Natural killer cell treated with Interleukin-12 subunit alpha and Interleukin-12 subunit beta and Interleukin-15 and Interleukin-18, amount 100 ng/mL, for 72 hours (primary cell): ENCODE data around the gene DKC1. TPM values are rescaled to one million over a fixed set of nuclear protein-coding genes. Genes with fewer than 3 reads are reported as not detected.

Source experiments
- ATAC-seq, 2 donors: fragments of 150-1000 bp; cut with Tn5 transposase in 1 of 2; sonication (Bioruptor Pico), chemical (Tn5 transposase) in 1 of 2; 2 replicates each; pipeline ENCODE4 v1.10.0; 2021
- DNase-seq: peaks from one replicate; pipeline ENCODE4 v3.0.0; 2022; ENCODE audit warnings: low spot score
- H3K27ac Mint-ChIP-seq, 2 donors: 1 replicate in 1 of 2; 2 replicates in 1 of 2; pipeline ENCODE4 v1.8.0; 2022; ENCODE audit warnings: mixed read lengths in 2 of 2, mild to moderate bottlenecking in 1 of 2, moderate library complexity in 1 of 2
- H3K27me3 Mint-ChIP-seq, 2 donors: 1 replicate in 1 of 2; 2 replicates in 1 of 2; pipeline ENCODE4 v1.8.0; 2022; ENCODE audit warnings: mixed read lengths in 2 of 2
- H3K36me3 Mint-ChIP-seq: one replicate; pipeline ENCODE4 v1.8.0; 2022; ENCODE audit warnings: mixed read lengths
- H3K4me1 Mint-ChIP-seq, 2 donors: 1 replicate in 1 of 2; 2 replicates in 1 of 2; pipeline ENCODE4 v1.8.0; 2022; ENCODE audit warnings: low read depth in 2 of 2, mixed read lengths in 2 of 2, mild to moderate bottlenecking in 1 of 2
- H3K4me3 Mint-ChIP-seq: one replicate; pipeline ENCODE4 v1.8.0; 2022; ENCODE audit warnings: mixed read lengths
- H3K9me3 Mint-ChIP-seq: 2 replicates; pipeline ENCODE4 v1.8.0; 2022; ENCODE audit warnings: mixed read lengths
- total RNA-seq, 2 donors: library from RNA; stranded (reverse); gene quantifications; one replicate each; pipeline ENCODE4 v1.2.3, GENCODE V29; 2022

The DKC1 gene
- total RNA-seq, 2 donors from 2014 or later = 91.6 to 173 TPM

GRCh38 chrX:154785716-154786115, 23.1 kb downstream of the DKC1 start:
- no peak for DNase-seq
- no peak overlapping the region for H3K4me3 Mint-ChIP-seq
- no peak for ATAC-seq
- H3K27me3 Mint-ChIP-seq = no peaks in the 10 kb centered on the region
- no peaks in the 10 kb centered on the region for H3K9me3 Mint-ChIP-seq
- H3K36me3 Mint-ChIP-seq = no peaks in the 10 kb centered on the region
- no peak overlapping the region for H3K27ac Mint-ChIP-seq
- peaks cover 4 to 8% of the 10 kb centered on the region in 2 donors for H3K4me1 Mint-ChIP-seq

- Mint-ChIP-seq H3K4me3 (no peak overlapping the region), H3K27ac (no peak overlapping the region), H3K36me3 (no peaks in the 10 kb centered on the region), H3K27me3 (no peaks in the 10 kb centered on the region), H3K4me1 (no peaks in the 10 kb centered on the region), H3K9me3 (no peaks in the 10 kb centered on the region)
- no peak for DNase-seq
- ATAC-seq = no peak
Observed at GRCh38 chrX:154791467-154791866, 28.8 kb downstream of the DKC1 start.

GRCh38 chrX:154791939-154792338, 29.3 kb downstream of the DKC1 start:
- no peaks in the 10 kb centered on the region for H3K4me1 Mint-ChIP-seq
- H3K4me3 Mint-ChIP-seq = no peak overlapping the region
- DNase-seq (no peak), ATAC-seq (no peak)
- H3K27me3 Mint-ChIP-seq = no peaks in the 10 kb centered on the region
- no peaks in the 10 kb centered on the region for H3K36me3 Mint-ChIP-seq
- H3K9me3 Mint-ChIP-seq = no peaks in the 10 kb centered on the region
- H3K27ac Mint-ChIP-seq = no peak overlapping the region

GRCh38 chrX:154793084-154793795, 30.6 kb downstream of the DKC1 start:
- Mint-ChIP-seq H3K36me3 (no peaks in the 10 kb centered on the region), H3K4me3 (no peak overlapping the region), H3K27me3 (no peaks in the 10 kb centered on the region), H3K4me1 (peaks cover under 1 to 9% of the 10 kb centered on the region in 2 donors), H3K9me3 (no peaks in the 10 kb centered on the region), H3K27ac (no peak overlapping the region)
- DNase-seq (no peak), ATAC-seq (no peak)

- DNase-seq (no peak), ATAC-seq (no peak)
- H3K36me3 Mint-ChIP-seq = no peaks in the 10 kb centered on the region
- H3K27me3 Mint-ChIP-seq = no peaks in the 10 kb centered on the region
- peaks cover 13 to 23% of the 10 kb centered on the region in 2 donors for H3K4me1 Mint-ChIP-seq
- no peak overlapping the region for H3K27ac Mint-ChIP-seq
- H3K4me3 Mint-ChIP-seq = no peak overlapping the region
- no peaks in the 10 kb centered on the region for H3K9me3 Mint-ChIP-seq
Observed at GRCh38 chrX:154795016-154795415, 32.4 kb downstream of the DKC1 start.

- Mint-ChIP-seq H3K27me3 (no peaks in the 10 kb centered on the region), H3K36me3 (no peaks in the 10 kb centered on the region), H3K27ac (no peak overlapping the region), H3K4me1 (peaks cover 21 to 35% of the 10 kb centered on the region in 2 donors), H3K9me3 (no peaks in the 10 kb centered on the region), H3K4me3 (no peak overlapping the region)
- ATAC-seq (no peak), DNase-seq (no peak)
Observed at GRCh38 chrX:154797006-154797405, 34.3 kb downstream of the DKC1 start.

- peak overlapping the region; percentile 72 to 90 for H3K27ac Mint-ChIP-seq
- H3K27me3 Mint-ChIP-seq = no peaks in the 10 kb centered on the region
- peaks cover 28 to 48% of the 10 kb centered on the region in 2 donors for H3K4me1 Mint-ChIP-seq
- ATAC-seq = no peak
- H3K9me3 Mint-ChIP-seq = no peaks in the 10 kb centered on the region
- H3K36me3 Mint-ChIP-seq = no peaks in the 10 kb centered on the region
- no peak for DNase-seq
- H3K4me3 Mint-ChIP-seq = peak overlapping the region; percentile 80
Observed at GRCh38 chrX:154799556-154800348, 37.1 kb downstream of the DKC1 start.

GRCh38 chrX:154800478-154801210, 38.0 kb downstream of the DKC1 start:
- DNase-seq (no peak), ATAC-seq (no peak)
- Mint-ChIP-seq H3K36me3 (no peaks in the 10 kb centered on the region), H3K27ac (peak overlapping the region; percentile 72 to 90), H3K9me3 (no peaks in the 10 kb centered on the region), H3K27me3 (no peaks in the 10 kb centered on the region), H3K4me1 (peaks cover 30 to 49% of the 10 kb centered on the region in 2 donors), H3K4me3 (peak overlapping the region; percentile 80)

GRCh38 chrX:154802947-154803346, 40.3 kb downstream of the DKC1 start:
- Mint-ChIP-seq H3K9me3 (no peaks in the 10 kb centered on the region), H3K36me3 (no peaks in the 10 kb centered on the region), H3K4me1 (peaks cover 30 to 42% of the 10 kb centered on the region in 2 donors), H3K27ac (no peak overlapping the region), H3K4me3 (peak overlapping the region; percentile 82), H3K27me3 (peaks cover 0 to 2% of the 10 kb centered on the region in 2 donors)
- DNase-seq (no peak), ATAC-seq (no peak)

GRCh38 chrX:154804261-154804956, 41.7 kb downstream of the DKC1 start:
- Mint-ChIP-seq H3K4me3 (peak overlapping the region; percentile 82), H3K9me3 (no peaks in the 10 kb centered on the region), H3K27ac (no peak overlapping the region), H3K36me3 (no peaks in the 10 kb centered on the region), H3K27me3 (peaks cover 0 to 2% of the 10 kb centered on the region in 2 donors), H3K4me1 (peaks cover 22 to 32% of the 10 kb centered on the region in 2 donors)
- no peak for ATAC-seq
- no peak for DNase-seq

GRCh38 chrX:154804957-154805695, 42.5 kb downstream of the DKC1 start, which contains the start of gene MPP1:
Gene MPP1, minus strand, starts transcription at chrX:154805485. Its CDS starts 112 bp downstream, at chrX:154805373.
- Mint-ChIP-seq H3K9me3 (no peaks in the 10 kb centered on the region), H3K27ac (peak within 1 kb of the TSS; percentile 55 to 73), H3K27me3 (peaks cover 0 to 2% of the 10 kb centered on the region in 2 donors), H3K4me1 (peaks cover 16 to 26% of the 10 kb centered on the region in 2 donors), H3K4me3 (peak within 1 kb of the TSS; percentile 82), H3K36me3 (no peaks in the 10 kb centered on the region)
- peak; percentile 98 for ATAC-seq
- peak; percentile 79 for DNase-seq

GRCh38 chrX:154805696-154806091, 43.0 kb downstream of the DKC1 start:
- DNase-seq = no peak
- ATAC-seq = no peak
- Mint-ChIP-seq H3K4me1 (peaks cover 13 to 20% of the 10 kb centered on the region in 2 donors), H3K27ac (peak overlapping the region; percentile 55 to 73), H3K27me3 (peaks cover 0 to 2% of the 10 kb centered on the region in 2 donors), H3K36me3 (no peaks in the 10 kb centered on the region), H3K9me3 (no peaks in the 10 kb centered on the region), H3K4me3 (peak overlapping the region; percentile 82)
